Activated CD4-positive, alpha-beta T cell treated with anti-CD3 and anti-CD28 coated beads for 4 hours (primary cell): Measurements from ENCODE around the gene ZIC4.

ENCODE experiments used
- DNase-seq, 2 donors: peaks; one replicate each; pipeline ENCODE4 v3.0.0-alpha.2; 2020

ZIC4 gene

GRCh38 chr3:147404800-147405230, 1.5 kb downstream of the ZIC4 start:
- DNase-seq = no peak

- DNase-seq = no peak
Observed at GRCh38 chr3:147404000-147404799, 2.1 kb downstream of the ZIC4 start.

- DNase-seq = no peak
Observed at GRCh38 chr3:147403511-147403910, 2.8 kb downstream of the ZIC4 start.

GRCh38 chr3:147402159-147402558, 4.2 kb downstream of the ZIC4 start:
- DNase-seq = no peak

GRCh38 chr3:147401421-147401820, 4.9 kb downstream of the ZIC4 start:
- no peak for DNase-seq

- DNase-seq = no peak
Observed at GRCh38 chr3:147400999-147401398, 5.3 kb downstream of the ZIC4 start.

GRCh38 chr3:147400111-147400510, 6.2 kb downstream of the ZIC4 start:
- no peak for DNase-seq

GRCh38 chr3:147398813-147399534, 7.4 kb downstream of the ZIC4 start:
- DNase-seq = no peak

- DNase-seq = no peak
Observed at GRCh38 chr3:147397875-147398812, 8.2 kb downstream of the ZIC4 start.

GRCh38 chr3:147397155-147397874, 9.0 kb downstream of the ZIC4 start:
- DNase-seq = no peak

GRCh38 chr3:147396712-147397046, 9.7 kb downstream of the ZIC4 start:
- no peak for DNase-seq

GRCh38 chr3:147395899-147396711, 10.2 kb downstream of the ZIC4 start:
- DNase-seq = no peak

GRCh38 chr3:147394884-147395225, 11.5 kb downstream of the ZIC4 start:
- DNase-seq = no peak

- no peak for DNase-seq
Observed at GRCh38 chr3:147393943-147394883, 12.1 kb downstream of the ZIC4 start.

- no peak for DNase-seq
Observed at GRCh38 chr3:147393261-147393942, 12.9 kb downstream of the ZIC4 start.

- DNase-seq = no peak
Observed at GRCh38 chr3:147392625-147392946, 13.8 kb downstream of the ZIC4 start.

GRCh38 chr3:147391781-147392624, 14.3 kb downstream of the ZIC4 start:
- no peak for DNase-seq

GRCh38 chr3:147390589-147391569, 15.5 kb downstream of the ZIC4 start:
- no peak for DNase-seq
